Activated naive CD4-positive, alpha-beta T cell treated with Interleukin-2 at 50 U/mL for 16 hours (primary cell): ENCODE measurements around the gene ACSL1.

ENCODE experiments used
- DNase-seq: peaks from one replicate; pipeline ENCODE4 v3.0.0-alpha.2; 2020

ACSL1 gene

GRCh38 chr4:184706453-184706852 lies 119.3 kb downstream of the ACSL1 start:
- DNase-seq = no peak

GRCh38 chr4:184705692-184706091 lies 120.1 kb downstream of the ACSL1 start:
- DNase-seq = no peak
